ENCODE results near the gene FSIP1. TPM values are rescaled to one million over a fixed set of nuclear protein-coding genes. Genes with fewer than 3 reads are reported as not detected.

The FSIP1 gene
- polyA plus RNA-seq, 2 of the 4 experiments (the other 2 are of a cell fraction) = 0.71 to 0.93 TPM

DNA sequence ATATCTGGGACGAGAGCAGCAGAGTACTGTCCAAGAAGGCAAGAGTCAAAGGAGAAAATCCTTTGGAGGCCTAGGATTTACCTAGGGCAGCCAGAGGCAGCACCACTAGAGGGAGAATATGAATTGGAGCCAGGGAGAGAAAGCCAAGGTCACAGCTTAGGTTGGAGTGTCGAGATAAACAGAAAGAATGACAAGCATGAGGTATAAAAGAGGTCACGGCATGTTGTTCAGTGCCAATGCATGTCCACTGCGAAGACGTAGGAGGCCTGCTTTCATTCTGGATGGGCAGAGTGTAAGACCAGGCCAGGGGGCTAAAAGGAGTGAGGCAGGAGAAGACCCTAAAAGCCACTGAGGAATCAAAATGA, 154.5 kb downstream of the FSIP1 start (continued):
- TF ChIP-seq, protein P1, sequence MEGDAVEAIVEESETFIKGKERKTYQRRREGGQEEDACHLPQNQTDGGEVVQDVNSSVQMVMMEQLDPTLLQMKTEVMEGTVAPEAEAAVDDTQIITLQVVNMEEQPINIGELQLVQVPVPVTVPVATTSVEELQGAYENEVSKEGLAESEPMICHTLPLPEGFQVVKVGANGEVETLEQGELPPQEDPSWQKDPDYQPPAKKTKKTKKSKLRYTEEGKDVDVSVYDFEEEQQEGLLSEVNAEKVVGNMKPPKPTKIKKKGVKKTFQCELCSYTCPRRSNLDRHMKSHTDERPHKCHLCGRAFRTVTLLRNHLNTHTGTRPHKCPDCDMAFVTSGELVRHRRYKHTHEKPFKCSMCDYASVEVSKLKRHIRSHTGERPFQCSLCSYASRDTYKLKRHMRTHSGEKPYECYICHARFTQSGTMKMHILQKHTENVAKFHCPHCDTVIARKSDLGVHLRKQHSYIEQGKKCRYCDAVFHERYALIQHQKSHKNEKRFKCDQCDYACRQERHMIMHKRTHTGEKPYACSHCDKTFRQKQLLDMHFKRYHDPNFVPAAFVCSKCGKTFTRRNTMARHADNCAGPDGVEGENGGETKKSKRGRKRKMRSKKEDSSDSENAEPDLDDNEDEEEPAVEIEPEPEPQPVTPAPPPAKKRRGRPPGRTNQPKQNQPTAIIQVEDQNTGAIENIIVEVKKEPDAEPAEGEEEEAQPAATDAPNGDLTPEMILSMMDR (IDR thresholded peaks at IDR 0.05) = no peak
- TF ChIP-seq PHF8 (IDR thresholded peaks at IDR 0.05; ENCODE audit: borderline replicate concordance, low read depth) (no peak), RARB (CRISPR knock-in tag; IDR thresholded peaks at IDR 0.05) (no peak), KDM5A (IDR thresholded peaks at IDR 0.05) (no peak), CBX2 (IDR thresholded peaks at IDR 0.05; ENCODE audit: borderline replicate concordance, low read depth) (no peak), TFCP2L1 (CRISPR knock-in tag; IDR thresholded peaks at IDR 0.05) (no peak), SREBF2 (IDR thresholded peaks at IDR 0.05) (no peak)
- TF ChIP-seq, protein P2, sequence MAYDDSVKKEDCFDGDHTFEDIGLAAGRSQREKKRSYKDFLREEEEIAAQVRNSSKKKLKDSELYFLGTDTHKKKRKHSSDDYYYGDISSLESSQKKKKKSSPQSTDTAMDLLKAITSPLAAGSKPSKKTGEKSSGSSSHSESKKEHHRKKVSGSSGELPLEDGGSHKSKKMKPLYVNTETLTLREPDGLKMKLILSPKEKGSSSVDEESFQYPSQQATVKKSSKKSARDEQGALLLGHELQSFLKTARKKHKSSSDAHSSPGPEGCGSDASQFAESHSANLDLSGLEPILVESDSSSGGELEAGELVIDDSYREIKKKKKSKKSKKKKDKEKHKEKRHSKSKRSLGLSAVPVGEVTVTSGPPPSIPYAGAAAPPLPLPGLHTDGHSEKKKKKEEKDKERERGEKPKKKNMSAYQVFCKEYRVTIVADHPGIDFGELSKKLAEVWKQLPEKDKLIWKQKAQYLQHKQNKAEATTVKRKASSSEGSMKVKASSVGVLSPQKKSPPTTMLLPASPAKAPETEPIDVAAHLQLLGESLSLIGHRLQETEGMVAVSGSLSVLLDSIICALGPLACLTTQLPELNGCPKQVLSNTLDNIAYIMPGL (CRISPR knock-in tag; IDR thresholded peaks at IDR 0.05; ENCODE audit: borderline replicate concordance) = no peak

DNA sequence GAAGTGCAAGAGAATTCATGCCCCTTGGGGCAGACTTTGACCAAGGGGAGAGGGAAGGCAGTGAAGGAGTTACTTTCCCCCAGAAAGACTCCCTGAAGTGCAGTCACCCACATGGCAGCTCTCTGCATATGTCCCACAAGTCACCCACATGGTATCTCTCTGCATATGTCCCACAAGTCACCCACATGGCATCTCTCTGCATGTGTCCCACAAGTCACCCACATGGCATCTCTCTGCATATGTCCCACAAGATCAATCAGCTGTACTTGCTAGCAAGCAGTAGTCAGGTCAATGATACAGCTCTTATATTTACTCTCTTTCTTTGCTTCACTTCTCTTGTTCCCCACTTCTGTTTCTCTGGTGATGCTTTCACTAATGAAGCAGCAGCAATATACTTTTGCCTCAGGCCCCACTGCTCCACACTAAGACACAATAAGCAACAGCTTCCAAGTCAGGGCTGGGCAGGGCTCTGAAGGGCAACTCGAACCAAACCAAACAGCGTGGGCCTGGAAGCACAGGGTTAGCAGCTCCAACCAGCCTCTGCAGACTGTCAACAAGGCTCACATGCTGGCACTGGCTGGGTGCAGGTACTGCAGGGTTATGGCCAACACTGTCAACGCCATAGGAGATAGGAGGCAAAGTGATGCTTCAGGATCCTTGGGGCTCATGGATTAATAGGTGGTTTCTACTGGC, 155.0 kb downstream of the FSIP1 start:
- POLR2A ChIA-PET = no interaction called here
- Histone ChIP-seq H3K4me2 (no peak overlapping the region), H3K27ac (no peak overlapping the region), H3K4me3 (no peak overlapping the region), H3K9me3 (no peaks in the 10 kb centered on the region), H3K4me1 (peaks cover 13% of the 10 kb centered on the region; the same call in 2 of the 3 replicates)
- TF ChIP-seq EP300 (IDR thresholded peaks at IDR 0.05) (no peak), TP53 (CRISPR knock-in tag; IDR thresholded peaks at IDR 0.05) (no peak), ZC3H11A (IDR thresholded peaks at IDR 0.05) (no peak), RAD21 (conservative IDR thresholded peaks at IDR 0.05 in 1 of 2, IDR thresholded peaks at IDR 0.05 in 1 of 2) (no peak), TFCP2L1 (CRISPR knock-in tag; IDR thresholded peaks at IDR 0.05) (no peak), MAZ (IDR thresholded peaks at IDR 0.05; ENCODE audit: borderline replicate concordance, low read depth, low read length) (no peak)
- TF ChIP-seq, protein P1 (IDR thresholded peaks at IDR 0.05) = no peak
- DNase-seq (ENCODE audit: low read depth in 1 of 2, low spot score in 1 of 2) (no peak), ATAC-seq (no peak), FAIRE-seq (no peak)
- WGBS (ENCODE audit: missing lambda C conversion rate) = 68% methylated on average over 3 of the region's 3 CpGs
- CTCF ChIA-PET = interaction anchor here (1.1 kb wide), 1 partner anchor 129 kb away, joined by 3 read pairs; no protein-coding TSS in a partner anchor

DNA sequence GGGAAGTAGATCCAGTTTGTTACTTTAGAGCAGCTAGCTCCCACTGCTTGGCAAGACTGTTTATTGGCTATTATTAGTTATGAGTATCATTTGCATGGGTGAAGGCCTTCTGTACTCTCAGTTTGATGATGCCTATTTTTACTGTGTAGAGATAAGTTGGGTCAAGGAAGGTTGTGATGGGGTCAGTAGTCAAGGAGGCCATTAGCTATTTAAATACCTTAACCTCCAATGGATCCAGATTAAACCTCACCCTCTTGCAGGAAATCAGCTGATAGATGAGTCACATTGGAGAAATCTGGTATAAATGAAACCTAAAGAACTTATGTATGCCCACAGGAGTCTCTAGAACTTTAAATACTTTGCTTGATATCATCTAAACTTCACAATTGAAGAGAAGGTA, 156.8 kb downstream of the FSIP1 start:
- H3K27ac ChIP-seq = no peak overlapping the region
- H3K4me3 ChIP-seq = no peak overlapping the region
- no peak overlapping the region for H3K4me2 ChIP-seq
- ATAC-seq = no peak
- peaks cover 17% of the 10 kb centered on the region; the same call in 2 of the 3 replicates for H3K4me1 ChIP-seq
- no peaks in the 10 kb centered on the region for H3K9me3 ChIP-seq
- DNase-seq (ENCODE audit: low read depth in 1 of 2, low spot score in 1 of 2) = no peak
- ChIA-PET POLR2A (no interaction called here), CTCF (no interaction called here)
- no peak for FAIRE-seq
- no peak for TF ChIP-seq NPAS2 (CRISPR knock-in tag; IDR thresholded peaks at IDR 0.05; ENCODE audit: borderline replicate concordance)
- TF ChIP-seq, protein P3, sequence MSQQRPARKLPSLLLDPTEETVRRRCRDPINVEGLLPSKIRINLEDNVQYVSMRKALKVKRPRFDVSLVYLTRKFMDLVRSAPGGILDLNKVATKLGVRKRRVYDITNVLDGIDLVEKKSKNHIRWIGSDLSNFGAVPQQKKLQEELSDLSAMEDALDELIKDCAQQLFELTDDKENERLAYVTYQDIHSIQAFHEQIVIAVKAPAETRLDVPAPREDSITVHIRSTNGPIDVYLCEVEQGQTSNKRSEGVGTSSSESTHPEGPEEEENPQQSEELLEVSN (IDR thresholded peaks at IDR 0.05; ENCODE audit: borderline replicate concordance, low read depth) = no peak
- TF ChIP-seq ZSCAN20 (CRISPR knock-in tag; IDR thresholded peaks at IDR 0.05) = no peak
- no peak for TF ChIP-seq RCOR1 (IDR thresholded peaks at IDR 0.05; ENCODE audit: low read depth, low read length)
- no peak for TF ChIP-seq HEYL (CRISPR knock-in tag; IDR thresholded peaks at IDR 0.05)
- TF ChIP-seq CEBPB (IDR thresholded peaks at IDR 0.05) = no peak
- TF ChIP-seq, protein P1 (IDR thresholded peaks at IDR 0.05) = no peak
- no peak for TF ChIP-seq KDM1A (IDR thresholded peaks at IDR 0.05; ENCODE audit: low read depth)
